HEK293 (cell line): ENCODE data around the gene FAM171A1.

ENCODE experiments used
- IKZF3 ChIP-seq: fragments of 450-650 bp; IDR thresholded peaks from 2 replicates; pipeline ENCODE4 v1.5.0; 2018; ENCODE audit warnings: missing biosample characterization, mild to moderate bottlenecking, missing genetic modification characterization, moderate library complexity
- MZF1 ChIP-seq: fragments of 450-650 bp; formaldehyde crosslinking; IDR thresholded peaks from 2 replicates; pipeline ENCODE4 v1.5.1; 2017; ENCODE audit warnings: missing biosample characterization, missing genetic modification characterization, borderline replicate concordance
- ZNF132 ChIP-seq: fragments of 450-650 bp; formaldehyde crosslinking; IDR thresholded peaks from 2 replicates; pipeline ENCODE4 v1.5.1; 2017; ENCODE audit warnings: missing biosample characterization, missing genetic modification characterization, borderline replicate concordance
- ZNF184 ChIP-seq: fragments of 450-650 bp; IDR thresholded peaks from 2 replicates; pipeline ENCODE4 v1.5.1; 2018; ENCODE audit warnings: missing biosample characterization, mild to moderate bottlenecking, missing genetic modification characterization
- ZNF214 ChIP-seq: fragments of 450-650 bp; formaldehyde crosslinking; IDR thresholded peaks from 2 replicates; pipeline ENCODE4 v1.5.1; 2017; ENCODE audit warnings: missing biosample characterization, mild to moderate bottlenecking, missing genetic modification characterization, borderline replicate concordance
- ZNF404 ChIP-seq: fragments of 450-650 bp; formaldehyde crosslinking; IDR thresholded peaks from 2 replicates; pipeline ENCODE4 v1.5.1; 2017; ENCODE audit warnings: missing biosample characterization, missing genetic modification characterization
- ZNF473 ChIP-seq: fragments of 450-650 bp; formaldehyde crosslinking; IDR thresholded peaks from 2 replicates; pipeline ENCODE4 v1.5.1; 2017; ENCODE audit warnings: missing biosample characterization, missing genetic modification characterization
- ZNF664 ChIP-seq: fragments of 450-650 bp; formaldehyde crosslinking; IDR thresholded peaks from 2 replicates; pipeline ENCODE4 v1.5.1; 2016; ENCODE audit warnings: missing biosample characterization, missing genetic modification characterization
- ZNF830 ChIP-seq: fragments of 450-650 bp; IDR thresholded peaks from 2 replicates; pipeline ENCODE4 v1.5.0; 2018; ENCODE audit warnings: missing biosample characterization, missing genetic modification characterization, low read depth, mild to moderate bottlenecking, moderate library complexity
- ZSCAN30 ChIP-seq: fragments of 450-650 bp; IDR thresholded peaks from 2 replicates; pipeline ENCODE4 v1.5.1; 2018; ENCODE audit warnings: missing biosample characterization, mild to moderate bottlenecking, missing genetic modification characterization, moderate library complexity
- TF ChIP-seq, protein P1 (sequence below): fragments of 450-650 bp; formaldehyde crosslinking; IDR thresholded peaks from 2 replicates; pipeline ENCODE4 v1.5.1; 2016; ENCODE audit warnings: missing biosample characterization, missing genetic modification characterization, borderline replicate concordance
- TF ChIP-seq, protein P2 (sequence below): fragments of 450-650 bp; formaldehyde crosslinking; IDR thresholded peaks from 2 replicates; pipeline ENCODE4 v1.5.1; 2016; ENCODE audit warnings: missing biosample characterization, missing genetic modification characterization
- TF ChIP-seq, protein P3 (sequence below): fragments of 450-650 bp; formaldehyde crosslinking; IDR thresholded peaks from 2 replicates; pipeline ENCODE4 v1.5.1; 2016; ENCODE audit warnings: missing biosample characterization, missing genetic modification characterization
- TF ChIP-seq, protein P4 (sequence below): fragments of 450-650 bp; formaldehyde crosslinking; optimal IDR thresholded peaks from 2 replicates; pipeline ENCODE3; 2016; ENCODE audit warnings: missing biosample characterization, mild to moderate bottlenecking, missing genetic modification characterization
- TF ChIP-seq, protein P5 (sequence below): fragments of 450-650 bp; formaldehyde crosslinking; IDR thresholded peaks from 2 replicates; pipeline ENCODE4 v1.5.1; 2017; ENCODE audit warnings: missing biosample characterization, mild to moderate bottlenecking, missing genetic modification characterization, moderate library complexity
- TF ChIP-seq, protein P6 (sequence below): fragments of 450-650 bp; formaldehyde crosslinking; IDR thresholded peaks from 2 replicates; pipeline ENCODE4 v1.5.1; 2016; ENCODE audit warnings: missing biosample characterization, missing genetic modification characterization
- TF ChIP-seq, protein P7 (sequence below): fragments of 450-650 bp; formaldehyde crosslinking; IDR thresholded peaks from 2 replicates; pipeline ENCODE4 v1.5.1; 2016; ENCODE audit warnings: missing biosample characterization, missing genetic modification characterization

The FAM171A1 gene

DNA sequence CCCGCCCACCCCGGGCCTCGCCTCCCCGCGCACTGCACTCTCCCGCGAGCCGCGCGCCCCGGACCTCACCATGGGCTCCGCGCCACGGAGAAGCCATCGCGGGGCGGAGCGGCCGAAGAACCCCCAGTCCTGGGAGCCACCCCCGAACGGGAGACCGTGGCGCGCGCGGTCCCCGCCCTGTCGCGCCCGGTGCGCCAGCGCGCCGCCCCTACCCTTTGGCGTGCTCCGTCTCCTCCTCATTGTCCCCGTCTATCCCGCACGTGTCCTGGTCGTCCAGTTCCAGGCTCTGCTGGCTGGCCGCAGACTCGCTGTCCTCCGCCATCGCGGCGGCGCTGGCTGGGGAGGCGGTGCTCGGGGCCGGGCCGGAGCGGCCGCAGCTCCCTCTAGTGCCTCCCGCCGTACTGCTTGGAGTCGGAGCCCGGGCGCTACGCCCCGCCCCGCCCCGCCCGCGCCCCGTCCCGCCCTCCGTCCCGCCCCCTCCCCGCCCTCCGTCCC lies 202.8 kb downstream of the FAM171A1 start, which contains the start of gene NMT2 (continued):
- TF ChIP-seq, protein P1, sequence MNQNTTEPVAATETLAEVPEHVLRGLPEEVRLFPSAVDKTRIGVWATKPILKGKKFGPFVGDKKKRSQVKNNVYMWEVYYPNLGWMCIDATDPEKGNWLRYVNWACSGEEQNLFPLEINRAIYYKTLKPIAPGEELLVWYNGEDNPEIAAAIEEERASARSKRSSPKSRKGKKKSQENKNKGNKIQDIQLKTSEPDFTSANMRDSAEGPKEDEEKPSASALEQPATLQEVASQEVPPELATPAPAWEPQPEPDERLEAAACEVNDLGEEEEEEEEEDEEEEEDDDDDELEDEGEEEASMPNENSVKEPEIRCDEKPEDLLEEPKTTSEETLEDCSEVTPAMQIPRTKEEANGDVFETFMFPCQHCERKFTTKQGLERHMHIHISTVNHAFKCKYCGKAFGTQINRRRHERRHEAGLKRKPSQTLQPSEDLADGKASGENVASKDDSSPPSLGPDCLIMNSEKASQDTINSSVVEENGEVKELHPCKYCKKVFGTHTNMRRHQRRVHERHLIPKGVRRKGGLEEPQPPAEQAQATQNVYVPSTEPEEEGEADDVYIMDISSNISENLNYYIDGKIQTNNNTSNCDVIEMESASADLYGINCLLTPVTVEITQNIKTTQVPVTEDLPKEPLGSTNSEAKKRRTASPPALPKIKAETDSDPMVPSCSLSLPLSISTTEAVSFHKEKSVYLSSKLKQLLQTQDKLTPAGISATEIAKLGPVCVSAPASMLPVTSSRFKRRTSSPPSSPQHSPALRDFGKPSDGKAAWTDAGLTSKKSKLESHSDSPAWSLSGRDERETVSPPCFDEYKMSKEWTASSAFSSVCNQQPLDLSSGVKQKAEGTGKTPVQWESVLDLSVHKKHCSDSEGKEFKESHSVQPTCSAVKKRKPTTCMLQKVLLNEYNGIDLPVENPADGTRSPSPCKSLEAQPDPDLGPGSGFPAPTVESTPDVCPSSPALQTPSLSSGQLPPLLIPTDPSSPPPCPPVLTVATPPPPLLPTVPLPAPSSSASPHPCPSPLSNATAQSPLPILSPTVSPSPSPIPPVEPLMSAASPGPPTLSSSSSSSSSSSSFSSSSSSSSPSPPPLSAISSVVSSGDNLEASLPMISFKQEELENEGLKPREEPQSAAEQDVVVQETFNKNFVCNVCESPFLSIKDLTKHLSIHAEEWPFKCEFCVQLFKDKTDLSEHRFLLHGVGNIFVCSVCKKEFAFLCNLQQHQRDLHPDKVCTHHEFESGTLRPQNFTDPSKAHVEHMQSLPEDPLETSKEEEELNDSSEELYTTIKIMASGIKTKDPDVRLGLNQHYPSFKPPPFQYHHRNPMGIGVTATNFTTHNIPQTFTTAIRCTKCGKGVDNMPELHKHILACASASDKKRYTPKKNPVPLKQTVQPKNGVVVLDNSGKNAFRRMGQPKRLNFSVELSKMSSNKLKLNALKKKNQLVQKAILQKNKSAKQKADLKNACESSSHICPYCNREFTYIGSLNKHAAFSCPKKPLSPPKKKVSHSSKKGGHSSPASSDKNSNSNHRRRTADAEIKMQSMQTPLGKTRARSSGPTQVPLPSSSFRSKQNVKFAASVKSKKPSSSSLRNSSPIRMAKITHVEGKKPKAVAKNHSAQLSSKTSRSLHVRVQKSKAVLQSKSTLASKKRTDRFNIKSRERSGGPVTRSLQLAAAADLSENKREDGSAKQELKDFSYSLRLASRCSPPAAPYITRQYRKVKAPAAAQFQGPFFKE = no peak
- TF ChIP-seq ZNF132 = no peak
- no peak for TF ChIP-seq MZF1 (tag by site-specific recombination)
- no peak for TF ChIP-seq ZNF404 (tag by site-specific recombination)
- TF ChIP-seq, protein P2, sequence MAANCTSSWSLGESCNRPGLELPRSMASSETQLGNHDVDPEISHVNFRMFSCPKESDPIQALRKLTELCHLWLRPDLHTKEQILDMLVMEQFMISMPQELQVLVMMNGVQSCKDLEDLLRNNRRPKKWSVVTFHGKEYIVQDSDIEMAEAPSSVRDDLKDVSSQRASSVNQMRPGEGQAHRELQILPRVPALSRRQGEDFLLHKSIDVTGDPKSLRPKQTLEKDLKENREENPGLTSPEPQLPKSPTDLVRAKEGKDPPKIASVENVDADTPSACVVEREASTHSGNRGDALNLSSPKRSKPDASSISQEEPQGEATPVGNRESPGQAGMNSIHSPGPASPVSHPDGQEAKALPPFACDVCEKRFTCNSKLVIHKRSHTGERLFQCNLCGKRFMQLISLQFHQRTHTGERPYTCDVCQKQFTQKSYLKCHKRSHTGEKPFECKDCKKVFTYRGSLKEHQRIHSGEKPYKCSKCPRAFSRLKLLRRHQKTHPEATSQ (tag by site-specific recombination) = peak; percentile 32; the same call in 1 of the 2 replicates
- TF ChIP-seq, protein P3, sequence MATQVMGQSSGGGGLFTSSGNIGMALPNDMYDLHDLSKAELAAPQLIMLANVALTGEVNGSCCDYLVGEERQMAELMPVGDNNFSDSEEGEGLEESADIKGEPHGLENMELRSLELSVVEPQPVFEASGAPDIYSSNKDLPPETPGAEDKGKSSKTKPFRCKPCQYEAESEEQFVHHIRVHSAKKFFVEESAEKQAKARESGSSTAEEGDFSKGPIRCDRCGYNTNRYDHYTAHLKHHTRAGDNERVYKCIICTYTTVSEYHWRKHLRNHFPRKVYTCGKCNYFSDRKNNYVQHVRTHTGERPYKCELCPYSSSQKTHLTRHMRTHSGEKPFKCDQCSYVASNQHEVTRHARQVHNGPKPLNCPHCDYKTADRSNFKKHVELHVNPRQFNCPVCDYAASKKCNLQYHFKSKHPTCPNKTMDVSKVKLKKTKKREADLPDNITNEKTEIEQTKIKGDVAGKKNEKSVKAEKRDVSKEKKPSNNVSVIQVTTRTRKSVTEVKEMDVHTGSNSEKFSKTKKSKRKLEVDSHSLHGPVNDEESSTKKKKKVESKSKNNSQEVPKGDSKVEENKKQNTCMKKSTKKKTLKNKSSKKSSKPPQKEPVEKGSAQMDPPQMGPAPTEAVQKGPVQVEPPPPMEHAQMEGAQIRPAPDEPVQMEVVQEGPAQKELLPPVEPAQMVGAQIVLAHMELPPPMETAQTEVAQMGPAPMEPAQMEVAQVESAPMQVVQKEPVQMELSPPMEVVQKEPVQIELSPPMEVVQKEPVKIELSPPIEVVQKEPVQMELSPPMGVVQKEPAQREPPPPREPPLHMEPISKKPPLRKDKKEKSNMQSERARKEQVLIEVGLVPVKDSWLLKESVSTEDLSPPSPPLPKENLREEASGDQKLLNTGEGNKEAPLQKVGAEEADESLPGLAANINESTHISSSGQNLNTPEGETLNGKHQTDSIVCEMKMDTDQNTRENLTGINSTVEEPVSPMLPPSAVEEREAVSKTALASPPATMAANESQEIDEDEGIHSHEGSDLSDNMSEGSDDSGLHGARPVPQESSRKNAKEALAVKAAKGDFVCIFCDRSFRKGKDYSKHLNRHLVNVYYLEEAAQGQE (tag by site-specific recombination) = peak; percentile 35; the same call in 1 of the 2 replicates
- TF ChIP-seq, protein P4, sequence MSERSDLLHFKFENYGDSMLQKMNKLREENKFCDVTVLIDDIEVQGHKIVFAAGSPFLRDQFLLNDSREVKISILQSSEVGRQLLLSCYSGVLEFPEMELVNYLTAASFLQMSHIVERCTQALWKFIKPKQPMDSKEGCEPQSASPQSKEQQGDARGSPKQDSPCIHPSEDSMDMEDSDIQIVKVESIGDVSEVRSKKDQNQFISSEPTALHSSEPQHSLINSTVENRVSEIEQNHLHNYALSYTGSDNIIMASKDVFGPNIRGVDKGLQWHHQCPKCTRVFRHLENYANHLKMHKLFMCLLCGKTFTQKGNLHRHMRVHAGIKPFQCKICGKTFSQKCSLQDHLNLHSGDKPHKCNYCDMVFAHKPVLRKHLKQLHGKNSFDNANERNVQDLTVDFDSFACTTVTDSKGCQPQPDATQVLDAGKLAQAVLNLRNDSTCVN = peak; percentile 95
- TF ChIP-seq ZNF214 (tag by site-specific recombination) = no peak
- TF ChIP-seq ZNF473 (tag by site-specific recombination) = no peak
- no peak for TF ChIP-seq ZNF830 (tag by site-specific recombination)
- 0 out of 2 replicates have a peak, but pooled peaks have one; percentile 36 for TF ChIP-seq IKZF3
- TF ChIP-seq ZNF664 (tag by site-specific recombination) = no peak
- TF ChIP-seq, protein P5, sequence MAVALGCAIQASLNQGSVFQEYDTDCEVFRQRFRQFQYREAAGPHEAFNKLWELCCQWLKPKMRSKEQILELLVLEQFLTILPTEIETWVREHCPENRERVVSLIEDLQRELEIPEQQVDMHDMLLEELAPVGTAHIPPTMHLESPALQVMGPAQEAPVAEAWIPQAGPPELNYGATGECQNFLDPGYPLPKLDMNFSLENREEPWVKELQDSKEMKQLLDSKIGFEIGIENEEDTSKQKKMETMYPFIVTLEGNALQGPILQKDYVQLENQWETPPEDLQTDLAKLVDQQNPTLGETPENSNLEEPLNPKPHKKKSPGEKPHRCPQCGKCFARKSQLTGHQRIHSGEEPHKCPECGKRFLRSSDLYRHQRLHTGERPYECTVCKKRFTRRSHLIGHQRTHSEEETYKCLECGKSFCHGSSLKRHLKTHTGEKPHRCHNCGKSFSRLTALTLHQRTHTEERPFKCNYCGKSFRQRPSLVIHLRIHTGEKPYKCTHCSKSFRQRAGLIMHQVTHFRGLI (tag by site-specific recombination) = no peak
- TF ChIP-seq, protein P6, sequence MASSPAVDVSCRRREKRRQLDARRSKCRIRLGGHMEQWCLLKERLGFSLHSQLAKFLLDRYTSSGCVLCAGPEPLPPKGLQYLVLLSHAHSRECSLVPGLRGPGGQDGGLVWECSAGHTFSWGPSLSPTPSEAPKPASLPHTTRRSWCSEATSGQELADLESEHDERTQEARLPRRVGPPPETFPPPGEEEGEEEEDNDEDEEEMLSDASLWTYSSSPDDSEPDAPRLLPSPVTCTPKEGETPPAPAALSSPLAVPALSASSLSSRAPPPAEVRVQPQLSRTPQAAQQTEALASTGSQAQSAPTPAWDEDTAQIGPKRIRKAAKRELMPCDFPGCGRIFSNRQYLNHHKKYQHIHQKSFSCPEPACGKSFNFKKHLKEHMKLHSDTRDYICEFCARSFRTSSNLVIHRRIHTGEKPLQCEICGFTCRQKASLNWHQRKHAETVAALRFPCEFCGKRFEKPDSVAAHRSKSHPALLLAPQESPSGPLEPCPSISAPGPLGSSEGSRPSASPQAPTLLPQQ = peak; percentile 81
- TF ChIP-seq ZNF184 (tag by site-specific recombination) = no peak
- TF ChIP-seq, protein P7, sequence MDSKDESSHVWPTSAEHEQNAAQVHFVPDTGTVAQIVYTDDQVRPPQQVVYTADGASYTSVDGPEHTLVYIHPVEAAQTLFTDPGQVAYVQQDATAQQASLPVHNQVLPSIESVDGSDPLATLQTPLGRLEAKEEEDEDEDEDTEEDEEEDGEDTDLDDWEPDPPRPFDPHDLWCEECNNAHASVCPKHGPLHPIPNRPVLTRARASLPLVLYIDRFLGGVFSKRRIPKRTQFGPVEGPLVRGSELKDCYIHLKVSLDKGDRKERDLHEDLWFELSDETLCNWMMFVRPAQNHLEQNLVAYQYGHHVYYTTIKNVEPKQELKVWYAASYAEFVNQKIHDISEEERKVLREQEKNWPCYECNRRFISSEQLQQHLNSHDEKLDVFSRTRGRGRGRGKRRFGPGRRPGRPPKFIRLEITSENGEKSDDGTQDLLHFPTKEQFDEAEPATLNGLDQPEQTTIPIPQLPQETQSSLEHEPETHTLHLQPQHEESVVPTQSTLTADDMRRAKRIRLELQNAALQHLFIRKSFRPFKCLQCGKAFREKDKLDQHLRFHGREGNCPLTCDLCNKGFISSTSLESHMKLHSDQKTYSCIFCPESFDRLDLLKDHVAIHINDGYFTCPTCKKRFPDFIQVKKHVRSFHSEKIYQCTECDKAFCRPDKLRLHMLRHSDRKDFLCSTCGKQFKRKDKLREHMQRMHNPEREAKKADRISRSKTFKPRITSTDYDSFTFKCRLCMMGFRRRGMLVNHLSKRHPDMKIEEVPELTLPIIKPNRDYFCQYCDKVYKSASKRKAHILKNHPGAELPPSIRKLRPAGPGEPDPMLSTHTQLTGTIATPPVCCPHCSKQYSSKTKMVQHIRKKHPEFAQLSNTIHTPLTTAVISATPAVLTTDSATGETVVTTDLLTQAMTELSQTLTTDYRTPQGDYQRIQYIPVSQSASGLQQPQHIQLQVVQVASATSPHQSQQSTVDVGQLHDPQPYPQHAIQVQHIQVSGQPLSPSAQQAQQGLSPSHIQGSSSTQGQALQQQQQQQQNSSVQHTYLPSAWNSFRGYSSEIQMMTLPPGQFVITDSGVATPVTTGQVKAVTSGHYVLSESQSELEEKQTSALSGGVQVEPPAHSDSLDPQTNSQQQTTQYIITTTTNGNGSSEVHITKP = peak; percentile 47; the same call in 1 of the 2 replicates
- peak; percentile 40; the same call in 1 of the 2 replicates for TF ChIP-seq ZSCAN30
